IMR-90 (cell line): Measurements from ENCODE around the gene DCP2. TPM values are rescaled to one million over a fixed set of nuclear protein-coding genes. Genes with fewer than 3 reads are reported as not detected.

ENCODE experiments used
- ATAC-seq: fragments of 200-7000 bp; cut with Tn5 transposase; 2 replicates; pipeline ENCODE4 v1.9.1; 2020; ENCODE audit warnings: low read depth, mild to moderate bottlenecking, moderate library complexity
- BruUV-seq: library from RNA; stranded (reverse); fragments of 400-500 nt; replicated peaks from 2 replicates; lab custom pipeline; 2021; lab: Mats Ljungman, UMichigan
- CTCF ChIA-PET: fragments of 300-600 bp; formaldehyde crosslinking; extraction: SDS; loops from one replicate; lab custom pipeline; 2021; ENCODE audit warnings: antibody characterized with exemption; lab: Yijun Ruan, JAX
- POLR2A ChIA-PET: fragments of 300-600 bp; sonication (Branson Sonifier 250); formaldehyde crosslinking; loops from one replicate; lab custom pipeline; 2022; ENCODE audit warnings: antibody characterized with exemption; ENCODE audit not compliant: unreplicated experiment; lab: Charles Lee
- DNase-seq: peaks from one replicate; pipeline ENCODE4 v3.0.0; 2013
- H2AFZ ChIP-seq: replicated peaks from 2 replicates; pipeline ENCODE3; 2013; ENCODE audit warnings: low read length, mild to moderate bottlenecking; ENCODE audit not compliant: poor library complexity
- H2AK5ac ChIP-seq: 2 replicates; pipeline ENCODE4 v1.6.1; 2013; ENCODE audit warnings: low read depth, low read length, inconsistent platforms
- H2AK9ac ChIP-seq: replicated peaks from 2 replicates; pipeline ENCODE3; 2013; ENCODE audit warnings: mild to moderate bottlenecking, low read depth, low read length, moderate library complexity; ENCODE audit not compliant: poor library complexity
- H2BK120ac ChIP-seq: 2 replicates; pipeline ENCODE4 v1.6.1; 2013; ENCODE audit warnings: low read depth, low read length, inconsistent platforms
- H2BK15ac ChIP-seq: 3 replicates; pipeline ENCODE4 v1.6.1; 2013; ENCODE audit warnings: low read depth, low read length, inconsistent platforms
- H2BK20ac ChIP-seq: 2 replicates; pipeline ENCODE4 v1.6.1; 2013; ENCODE audit warnings: low read depth, mild to moderate bottlenecking, inconsistent platforms, low read length, moderate library complexity
- H2BK5ac ChIP-seq: 2 replicates; pipeline ENCODE4 v1.6.1; 2013; ENCODE audit warnings: mild to moderate bottlenecking, low read depth, low read length, inconsistent platforms; ENCODE audit not compliant: poor library complexity, severe bottlenecking
- H3K14ac ChIP-seq: replicated peaks from 2 replicates; pipeline ENCODE4 v1.6.1; 2013; ENCODE audit warnings: low read depth, low read length, inconsistent platforms
- H3K18ac ChIP-seq: 2 replicates; pipeline ENCODE4 v1.6.1; 2013; ENCODE audit warnings: low read depth, low read length, control low read depth
- H3K23ac ChIP-seq: 2 replicates; pipeline ENCODE4 v1.6.1; 2013; ENCODE audit warnings: low read depth, low read length, inconsistent platforms
- H3K27ac ChIP-seq: 2 replicates; pipeline ENCODE4 v1.5.1; 2013; ENCODE audit warnings: mild to moderate bottlenecking, control low read depth, low read length; ENCODE audit not compliant: insufficient read depth
- H3K27me3 ChIP-seq: 2 replicates; pipeline ENCODE4 v1.6.1; 2013; ENCODE audit warnings: low read length; ENCODE audit not compliant: control insufficient read depth, insufficient read depth
- H3K36me3 ChIP-seq: 2 replicates; pipeline ENCODE4 v1.6.1; 2013; ENCODE audit warnings: low read length, mixed read lengths; ENCODE audit not compliant: control insufficient read depth, insufficient read depth
- H3K4ac ChIP-seq: 2 replicates; pipeline ENCODE4 v1.6.1; 2013; ENCODE audit warnings: low read depth, low read length, inconsistent platforms
- H3K4me1 ChIP-seq: 2 replicates; pipeline ENCODE4 v1.6.1; 2013; ENCODE audit warnings: low read length, mixed read lengths; ENCODE audit not compliant: control insufficient read depth, insufficient read depth
- H3K4me2 ChIP-seq: 2 replicates; pipeline ENCODE4 v1.6.1; 2013; ENCODE audit warnings: low read depth, mild to moderate bottlenecking, control low read depth, low read length, moderate library complexity
- H3K4me3 ChIP-seq: 2 replicates; pipeline ENCODE4 v1.5.1; 2013; ENCODE audit warnings: low read depth, mild to moderate bottlenecking, control low read depth, low read length, moderate library complexity; ENCODE audit not compliant: insufficient read depth
- H3K56ac ChIP-seq: 2 replicates; pipeline ENCODE4 v1.6.1; 2013; ENCODE audit warnings: low read length, inconsistent platforms; ENCODE audit not compliant: insufficient read depth; ENCODE audit errors: extremely low read depth
- H3K79me1 ChIP-seq, 2 experiments: 2 replicates each; pipeline ENCODE4 v1.6.1; 2013; ENCODE audit warnings: low read length in 2 of 2, inconsistent platforms in 1 of 2, low read depth in 1 of 2
- H3K9ac ChIP-seq: 2 replicates; pipeline ENCODE4 v1.6.1; 2013; ENCODE audit warnings: low read depth, low read length, control low read depth
- H3K9me1 ChIP-seq: 2 replicates; pipeline ENCODE4 v1.6.1; 2013; ENCODE audit warnings: low read length, inconsistent platforms; ENCODE audit not compliant: insufficient read depth
- H3K9me3 ChIP-seq: 2 replicates; pipeline ENCODE4 v1.6.1; 2013; ENCODE audit warnings: low read length; ENCODE audit not compliant: control insufficient read depth, insufficient read depth
- H4K20me1 ChIP-seq: 2 replicates; pipeline ENCODE4 v1.6.1; 2013; ENCODE audit warnings: low read length, inconsistent platforms; ENCODE audit not compliant: insufficient read depth
- H4K5ac ChIP-seq: 2 replicates; pipeline ENCODE4 v1.6.1; 2013; ENCODE audit warnings: mild to moderate bottlenecking, low read depth, low read length, control low read depth
- H4K8ac ChIP-seq, 2 experiments: 2 replicates each; pipeline ENCODE4 v1.6.1; 2013; ENCODE audit warnings: low read depth in 2 of 2, low read length in 2 of 2, control low read depth in 1 of 2, inconsistent platforms in 1 of 2
- H4K91ac ChIP-seq: 2 replicates; pipeline ENCODE4 v1.6.1; 2013; ENCODE audit warnings: low read depth, low read length, inconsistent platforms; ENCODE audit not compliant: insufficient read depth
- BHLHE40 ChIP-seq: fragments of 150-350 bp; IDR thresholded peaks from 2 replicates; pipeline ENCODE4 v1.6.1; 2016; ENCODE audit warnings: mild to moderate bottlenecking, low read depth, low read length
- CEBPB ChIP-seq: IDR thresholded peaks from 2 replicates; pipeline ENCODE4 v1.6.1; 2012; ENCODE audit warnings: low read depth, low read length, improper control_type of control experiment
- CHD1 ChIP-seq: IDR thresholded peaks from 2 replicates; pipeline ENCODE4 v1.6.1; 2012; ENCODE audit warnings: low read depth, low read length, improper control_type of control experiment
- CTCF ChIP-seq: conservative IDR thresholded peaks from 2 replicates; pipeline ENCODE4 v1.5.1; 2012; ENCODE audit warnings: mild to moderate bottlenecking, low read depth, low read length, improper control_type of control experiment
- ELK1 ChIP-seq: fragments of 150-350 bp; IDR thresholded peaks from 2 replicates; pipeline ENCODE4 v1.6.1; 2016; ENCODE audit warnings: low read depth, mild to moderate bottlenecking, low read length, moderate library complexity, borderline replicate concordance
- FOS ChIP-seq: fragments of 150-350 bp; IDR thresholded peaks from 2 replicates; pipeline ENCODE4 v1.6.1; 2016; ENCODE audit warnings: low read depth, low read length
- MAFK ChIP-seq: IDR thresholded peaks from 2 replicates; pipeline ENCODE4 v1.6.1; 2012; ENCODE audit warnings: low read depth, low read length, improper control_type of control experiment
- MAZ ChIP-seq: IDR thresholded peaks from 2 replicates; pipeline ENCODE4 v1.6.1; 2012; ENCODE audit warnings: low read depth, mild to moderate bottlenecking, low read length, improper control_type of control experiment, moderate library complexity, borderline replicate concordance
- MXI1 ChIP-seq: IDR thresholded peaks from 2 replicates; pipeline ENCODE4 v1.6.1; 2012; ENCODE audit warnings: low read depth, mild to moderate bottlenecking, low read length, moderate library complexity, borderline replicate concordance
- POLR2A ChIP-seq: IDR thresholded peaks from 2 replicates; pipeline ENCODE4 v1.6.1; 2012; ENCODE audit warnings: mild to moderate bottlenecking, low read depth, low read length
- RAD21 ChIP-seq: IDR thresholded peaks from 2 replicates; pipeline ENCODE4 v1.6.1; 2012; ENCODE audit warnings: low read length, improper control_type of control experiment
- RCOR1 ChIP-seq: IDR thresholded peaks from 2 replicates; pipeline ENCODE4 v1.6.1; 2012; ENCODE audit warnings: mild to moderate bottlenecking, low read length, improper control_type of control experiment; ENCODE audit not compliant: insufficient replicate concordance
- RFX5 ChIP-seq: IDR thresholded peaks from 2 replicates; pipeline ENCODE4 v1.8.0; 2012; ENCODE audit warnings: low read depth, mild to moderate bottlenecking, low read length, moderate library complexity
- SMC3 ChIP-seq: fragments of 150-350 bp; IDR thresholded peaks from 2 replicates; pipeline ENCODE4 v1.6.1; 2016; ENCODE audit warnings: low read depth, mild to moderate bottlenecking, antibody characterized with exemption, low read length, moderate library complexity
- dilution Hi-C: fragments of 300-500 bp; cut with HindIII; formaldehyde crosslinking; loops from one replicate; pipeline ENCODE4 v1.14.3; 2018; ENCODE audit warnings: low sequenced_read_pairs; ENCODE audit not compliant: unreplicated experiment
- in situ Hi-C: fragments of 300-500 bp; cut with MboI; formaldehyde crosslinking; loops from 3 replicates; pipeline ENCODE4 v1.14.3; 2019; ENCODE audit warnings: low sequenced_read_pairs, inconsistent platforms, mixed read lengths
- intact Hi-C: fragments of 100-400 bp; cut with micrococcal nuclease; formaldehyde crosslinking; loops from 2 replicates; pipeline ENCODE4 v1.10.0; 2022
- polyA plus RNA-seq, 3 experiments: library from polyadenylated mRNA; depleted of rRNA; stranded (reverse); fragments of >200 nt; gene quantifications; 2 replicates each; pipeline ENCODE4 v1.2.3, GENCODE V29; 2012; ENCODE audit warnings: low replicate concordance in 1 of 3
- total RNA-seq: library from RNA; depleted of rRNA; stranded (reverse); fragments of >200 nt; gene quantifications from 2 replicates; pipeline ENCODE4 v1.2.3, GENCODE V29; 2012
- TF ChIP-seq, protein P1 (sequence below): fragments of 150-350 bp; IDR thresholded peaks from 2 replicates; pipeline ENCODE4 v1.6.1; 2017; ENCODE audit warnings: mild to moderate bottlenecking, antibody characterized with exemption, low read length, low read depth

DCP2 gene
- total and polyA plus RNA-seq, 2 of the 4 experiments (the other 2 are of a cell fraction): 6.9 to 18.6 TPM

DNA sequence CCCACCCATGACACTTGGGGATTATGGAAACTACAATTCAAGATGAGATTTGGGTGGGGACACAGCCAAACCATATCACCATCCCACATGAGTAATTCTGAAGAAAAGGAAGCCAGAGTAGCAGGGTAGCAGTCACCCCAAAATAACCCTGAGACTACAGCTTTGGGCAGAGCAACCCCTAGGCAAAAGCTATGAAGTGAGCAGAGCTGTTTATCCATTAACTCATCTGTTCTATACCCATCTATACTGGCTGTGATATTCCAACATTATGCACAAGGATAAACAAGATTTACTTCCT is 42.3 kb upstream of the DCP2 start:
- no peak for TF ChIP-seq CHD1
- TF ChIP-seq CEBPB: no peak
- TF ChIP-seq POLR2A: no peak
- TF ChIP-seq BHLHE40: no peak
- no peak for TF ChIP-seq FOS
- TF ChIP-seq MAZ: no peak
- TF ChIP-seq, protein P1, sequence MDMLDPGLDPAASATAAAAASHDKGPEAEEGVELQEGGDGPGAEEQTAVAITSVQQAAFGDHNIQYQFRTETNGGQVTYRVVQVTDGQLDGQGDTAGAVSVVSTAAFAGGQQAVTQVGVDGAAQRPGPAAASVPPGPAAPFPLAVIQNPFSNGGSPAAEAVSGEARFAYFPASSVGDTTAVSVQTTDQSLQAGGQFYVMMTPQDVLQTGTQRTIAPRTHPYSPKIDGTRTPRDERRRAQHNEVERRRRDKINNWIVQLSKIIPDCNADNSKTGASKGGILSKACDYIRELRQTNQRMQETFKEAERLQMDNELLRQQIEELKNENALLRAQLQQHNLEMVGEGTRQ: no peak
- TF ChIP-seq SMC3: no peak
- TF ChIP-seq MXI1: no peak
- no peak for TF ChIP-seq RAD21
- TF ChIP-seq MAFK: no peak
- TF ChIP-seq ELK1: no peak
- no peak for TF ChIP-seq RFX5
- TF ChIP-seq RCOR1: no peak
- no peak for TF ChIP-seq CTCF
- Histone ChIP-seq H4K20me1 (no peaks in the 10 kb centered on the region), H3K79me1 (no peaks in the 10 kb centered on the region; a peak in 1 of 4 replicates), H2BK20ac (peak overlapping the region; percentile 20; the same call in 1 of the 2 replicates), H2BK15ac (no peak overlapping the region), H3K9me3 (no peaks in the 10 kb centered on the region), H3K36me3 (no peaks in the 10 kb centered on the region), H4K8ac (no peak overlapping the region), H3K9me1 (peaks cover 2% of the 10 kb centered on the region; the same call in 1 of the 2 replicates), H3K14ac (no peak overlapping the region), H2BK5ac (no peak overlapping the region), H3K23ac (no peak overlapping the region), H2AK9ac (no peak overlapping the region), H2BK120ac (no peak overlapping the region), H4K5ac (peak overlapping the region; percentile 59), H3K4ac (no peak overlapping the region), H3K4me2 (peak overlapping the region; percentile 33; the same call in 1 of the 2 replicates), H2AK5ac (no peak overlapping the region; the same call in 1 of the 2 replicates), H3K4me3 (no peak overlapping the region), H3K27ac (no peak overlapping the region), H3K9ac (no peak overlapping the region), H3K18ac (peak overlapping the region; percentile 3; the same call in 1 of the 2 replicates), H3K56ac (no peak overlapping the region), H2AFZ (no peak overlapping the region), H4K91ac (no peak overlapping the region), H3K4me1 (peaks cover 7% of the 10 kb centered on the region), H3K27me3 (no peaks in the 10 kb centered on the region)
- intact Hi-C loops: no loop called here
- BruUV-seq: no TSS peak
- ChIA-PET POLR2A (no interaction called here), CTCF (interaction anchor here (0.6 to 1.4 kb wide), 2 partner anchors 13 to 1231 kb away, joined by 4 to 6 read pairs; no protein-coding TSS in a partner anchor)
- DNase-seq: no peak
- in situ Hi-C loops: no loop called here
- ATAC-seq: no peak; the same call in 1 of the 2 replicates
- dilution Hi-C loops: no loop called here
